NOMO-1 treated with dmso at 0.1 percent for 144 hours (cell line): Measurements from ENCODE around the gene CCDC60.

Experiments used
- DNase-seq: peaks from one replicate; lab custom pipeline; 2025; ENCODE audit not compliant: unreplicated experiment; lab: John Stamatoyannopoulos, UW

The CCDC60 gene

DNA sequence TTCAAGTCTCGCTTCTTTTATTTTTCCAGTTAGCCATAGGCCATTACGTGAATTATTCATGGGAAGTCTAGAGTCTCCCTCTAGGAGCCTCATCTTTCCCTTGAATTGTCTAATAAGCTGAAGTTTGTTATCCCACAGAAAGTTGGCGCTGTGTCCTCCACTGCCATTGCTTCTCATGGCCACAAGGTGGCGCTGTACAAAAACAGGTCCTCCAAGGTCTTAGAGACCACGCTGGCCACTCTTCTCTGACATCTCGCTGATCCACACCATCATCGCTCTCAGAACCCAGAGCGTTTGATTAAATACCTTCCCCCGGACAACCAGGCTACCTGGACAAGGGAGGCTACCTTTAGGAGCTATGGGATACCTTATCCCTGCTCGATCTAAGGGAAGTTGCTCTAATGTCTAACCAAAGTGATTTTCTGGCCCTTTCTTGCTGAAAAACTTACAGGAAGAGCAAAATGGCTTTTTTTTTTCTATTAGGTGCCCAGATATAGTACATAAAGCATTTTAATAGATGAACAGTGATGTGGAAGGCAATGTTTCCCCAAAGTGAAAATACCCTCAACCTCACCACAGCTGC is 110.0 kb downstream of the CCDC60 start:
- no peak for DNase-seq

GRCh38 chr12:119446459-119446858 is 111.9 kb downstream of the CCDC60 start:
- no peak for DNase-seq

DNA sequence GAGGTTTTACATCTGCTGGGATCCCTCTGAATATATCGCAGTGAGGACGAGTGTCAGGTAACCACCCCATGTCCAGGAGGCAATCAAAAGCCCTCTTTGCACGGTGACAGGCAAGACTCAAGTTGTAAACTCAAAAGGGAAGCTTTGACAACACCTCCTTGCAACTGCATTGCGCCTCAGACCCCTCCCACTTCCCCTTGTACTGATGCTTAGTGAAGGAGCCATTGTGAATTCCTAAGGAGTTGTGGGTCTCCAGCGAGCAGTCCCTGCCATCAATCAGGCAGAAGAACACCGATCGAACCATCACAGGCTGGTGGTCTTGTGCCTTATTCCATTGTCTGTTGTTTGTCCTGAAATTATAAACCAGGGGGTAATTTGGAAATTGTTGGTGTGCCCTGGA is 112.6 kb downstream of the CCDC60 start:
- DNase-seq, result no peak

DNA sequence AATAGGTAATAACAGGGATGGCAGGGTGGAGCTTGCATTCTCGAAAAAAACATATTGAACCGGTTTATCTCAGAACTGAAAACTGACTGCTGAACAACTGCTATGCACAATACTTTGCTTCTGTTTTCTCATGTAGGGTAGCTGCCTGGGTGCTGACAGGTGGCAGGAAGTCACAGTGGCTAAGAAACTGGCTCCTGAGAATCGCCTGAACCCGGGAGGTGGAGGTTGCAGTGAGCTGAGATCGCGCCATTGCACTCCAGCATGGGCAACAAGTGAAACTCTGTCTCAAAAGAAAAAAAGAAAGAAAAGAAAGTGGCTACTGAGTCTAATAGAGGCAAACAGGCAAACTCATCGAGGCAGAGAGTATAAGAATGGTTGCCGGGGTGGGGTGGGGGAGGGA is 113.1 kb downstream of the CCDC60 start:
- no peak for DNase-seq

GRCh38 chr12:119448611-119449131 is 114.1 kb downstream of the CCDC60 start:
- DNase-seq, result no peak

DNA sequence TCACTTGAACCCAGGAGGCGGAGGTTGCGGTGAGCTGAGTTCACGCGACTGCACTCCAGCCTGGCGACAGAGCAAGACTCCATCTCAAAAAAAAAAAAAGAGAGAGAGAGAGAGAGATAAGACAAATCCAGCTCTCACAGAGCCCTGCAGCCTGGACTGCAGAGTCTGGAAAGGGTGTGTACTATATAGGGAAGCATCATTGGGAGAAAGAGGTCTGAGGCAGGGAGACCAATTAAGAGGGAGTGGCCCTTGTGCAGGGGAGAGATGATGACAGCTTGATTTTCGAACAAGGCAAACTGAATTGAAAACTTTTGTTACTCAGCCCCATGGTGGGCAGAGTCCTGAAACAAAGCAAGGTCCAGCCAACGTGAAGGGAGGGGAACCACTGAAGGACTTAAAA is 116.2 kb downstream of the CCDC60 start:
- no peak for DNase-seq

GRCh38 chr12:119456824-119457223 is 122.3 kb downstream of the CCDC60 start:
- no peak for DNase-seq

- DNase-seq, result no peak
Measured at GRCh38 chr12:119457271-119457670, 122.7 kb downstream of the CCDC60 start.

GRCh38 chr12:119459481-119459880 is 125.0 kb downstream of the CCDC60 start:
- no peak for DNase-seq

DNA sequence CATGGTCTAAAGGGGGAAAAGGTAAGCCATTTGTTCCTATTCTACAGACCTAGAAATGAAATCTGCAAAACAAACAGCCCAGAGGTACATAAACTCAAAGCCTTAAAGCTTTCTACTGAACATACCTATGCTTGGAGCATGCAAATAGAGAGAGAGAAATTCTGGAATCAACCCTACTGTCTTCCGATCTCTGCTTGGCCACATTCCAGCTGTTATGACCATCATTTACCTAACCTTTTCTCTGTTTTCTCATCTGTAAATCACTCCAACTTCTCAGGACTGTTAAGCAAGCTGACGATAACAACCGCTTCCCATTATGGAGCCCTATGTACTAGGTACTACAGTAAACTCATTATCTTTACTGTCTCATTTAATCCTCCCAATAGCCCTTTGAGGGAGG is 126.3 kb downstream of the CCDC60 start:
- no peak for DNase-seq

- no peak for DNase-seq
Measured at GRCh38 chr12:119461636-119462214, 127.2 kb downstream of the CCDC60 start.

GRCh38 chr12:119463211-119463926 is 128.8 kb downstream of the CCDC60 start:
- DNase-seq, result no peak

DNA sequence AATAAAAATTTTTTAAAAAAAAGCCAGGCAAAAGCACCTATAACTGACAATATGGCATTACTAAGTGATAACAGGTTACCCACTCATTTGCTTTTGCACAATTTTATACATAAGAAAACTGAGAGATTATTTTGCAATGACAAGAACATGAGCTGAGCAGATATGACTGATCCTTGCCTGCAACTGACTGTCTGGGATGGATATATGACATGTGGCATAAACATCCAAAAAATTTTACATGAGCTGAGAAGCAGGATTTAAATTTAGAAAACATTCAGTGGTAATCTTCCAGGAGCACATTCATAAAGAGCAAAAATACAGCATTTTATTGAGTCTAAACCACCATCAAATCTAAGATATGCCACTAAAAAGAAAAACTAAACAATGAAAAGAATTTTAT is 133.8 kb downstream of the CCDC60 start:
- no peak for DNase-seq

GRCh38 chr12:119475650-119476049 is 141.1 kb downstream of the CCDC60 start:
- DNase-seq, result no peak

DNA sequence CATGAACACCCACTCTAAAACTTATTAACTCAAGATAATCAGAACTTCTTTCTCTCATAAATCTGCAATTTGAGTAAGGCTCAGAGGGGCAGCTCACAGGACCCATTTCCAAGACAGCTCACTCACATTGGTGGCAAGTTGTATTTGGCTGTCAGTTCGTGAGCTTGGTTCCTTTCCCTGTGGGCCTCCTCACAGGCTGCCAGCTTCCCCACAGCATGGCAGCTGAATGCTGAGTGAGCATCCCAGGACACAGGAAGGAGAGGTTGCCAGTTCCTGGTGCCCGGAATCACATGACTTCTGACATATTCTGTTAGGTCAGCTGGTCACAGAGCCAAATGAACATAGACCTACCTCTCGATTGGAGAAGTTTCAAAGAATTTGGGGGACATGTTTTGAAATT is 142.4 kb downstream of the CCDC60 start:
- no peak for DNase-seq

GRCh38 chr12:119479121-119479561 is 144.6 kb downstream of the CCDC60 start:
- DNase-seq, result no peak

GRCh38 chr12:119480551-119480950 is 146.0 kb downstream of the CCDC60 start:
- no peak for DNase-seq

GRCh38 chr12:119486599-119487154 is 152.1 kb downstream of the CCDC60 start:
- DNase-seq, result no peak

DNA sequence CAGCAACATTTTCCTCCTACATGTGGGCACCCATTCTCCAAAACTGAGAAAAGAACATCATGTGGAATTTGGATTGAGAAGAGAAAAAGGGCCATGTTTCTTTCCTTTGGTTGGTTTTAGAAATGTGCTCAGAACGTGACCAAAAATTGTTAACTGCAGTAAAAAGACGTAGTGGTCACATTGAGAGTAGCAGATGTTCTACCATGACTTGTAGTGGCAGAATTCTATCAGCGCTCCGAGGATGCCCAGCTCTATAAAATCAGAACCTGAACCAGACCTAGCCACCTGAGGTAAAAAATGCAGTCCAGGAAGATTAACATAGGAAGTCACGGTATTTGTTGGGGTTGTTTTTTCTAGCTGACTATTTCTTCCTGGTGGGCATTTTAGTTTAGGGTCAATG is 157.3 kb downstream of the CCDC60 start:
- no peak for DNase-seq

DNA sequence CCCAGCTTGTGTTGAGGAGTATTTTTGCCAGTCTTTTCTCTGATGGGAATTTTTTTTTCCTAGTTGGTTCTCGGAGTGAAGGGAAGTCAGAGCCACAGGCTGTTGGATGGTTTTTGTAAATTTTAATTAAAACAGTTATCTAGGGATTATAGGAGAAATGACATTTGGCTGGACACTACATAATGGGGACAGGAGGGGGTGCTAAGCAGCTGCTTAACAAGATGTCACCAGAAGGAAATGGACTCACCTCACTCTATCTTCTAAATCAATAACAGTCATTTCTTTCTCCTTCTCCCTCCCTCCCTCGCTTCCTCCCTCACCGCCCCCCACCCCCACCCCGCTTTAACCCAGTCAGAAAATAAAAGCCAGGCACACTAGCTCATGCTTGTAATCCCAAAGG is 165.7 kb downstream of the CCDC60 start:
- DNase-seq, result no peak

- no peak for DNase-seq
Measured at GRCh38 chr12:119501052-119501451, 166.5 kb downstream of the CCDC60 start.

- DNase-seq, result no peak
Measured at GRCh38 chr12:119505001-119505400, 170.5 kb downstream of the CCDC60 start.
